WTC11 (cell line): ENCODE results near the gene CNTNAP2.

Experiments used
- ATF2 ChIP-seq: sonication (generic); formaldehyde crosslinking; IDR thresholded peaks from 2 replicates; pipeline ENCODE4 v1.8.1; 2022; ENCODE audit warnings: low read depth, missing genetic modification reagents, borderline replicate concordance
- ATF3 ChIP-seq: sonication (generic); formaldehyde crosslinking; conservative IDR thresholded peaks from 2 replicates; pipeline ENCODE4 v1.8.1; 2022; ENCODE audit warnings: mild to moderate bottlenecking, missing genetic modification reagents
- ELF4 ChIP-seq: sonication (generic); formaldehyde crosslinking; IDR thresholded peaks from 2 replicates; pipeline ENCODE4 v1.8.1; 2022; ENCODE audit warnings: low read depth, mild to moderate bottlenecking, moderate library complexity, missing genetic modification reagents
- FOXP1 ChIP-seq: sonication (generic); formaldehyde crosslinking; IDR thresholded peaks from 2 replicates; pipeline ENCODE4 v1.8.0; 2022; ENCODE audit warnings: missing genetic modification reagents, mild to moderate bottlenecking, moderate library complexity, borderline replicate concordance
- HMGA2 ChIP-seq: fragments of 250-450 bp; sonication (Bioruptor Pico); IDR thresholded peaks from 2 replicates; pipeline ENCODE4 v1.4.0; 2021; ENCODE audit warnings: mild to moderate bottlenecking, moderate library complexity
- IRF1 ChIP-seq: sonication (generic); formaldehyde crosslinking; IDR thresholded peaks from 2 replicates; pipeline ENCODE4 v1.8.0; 2023; ENCODE audit warnings: missing genetic modification reagents
- MAX ChIP-seq: sonication (generic); formaldehyde crosslinking; IDR thresholded peaks from 2 replicates; pipeline ENCODE4 v1.8.0; 2022; ENCODE audit warnings: mild to moderate bottlenecking, missing genetic modification reagents
- NR2C2 ChIP-seq: sonication (generic); formaldehyde crosslinking; IDR thresholded peaks from 2 replicates; pipeline ENCODE4 v1.8.0; 2022; ENCODE audit warnings: mild to moderate bottlenecking, missing genetic modification reagents
- NR3C1 ChIP-seq: sonication (generic); formaldehyde crosslinking; conservative IDR thresholded peaks from 2 replicates; pipeline ENCODE4 v1.8.1; 2023; ENCODE audit warnings: low read depth, mild to moderate bottlenecking, missing genetic modification reagents
- SP1 ChIP-seq: sonication (generic); formaldehyde crosslinking; conservative IDR thresholded peaks from 2 replicates; pipeline ENCODE4 v1.8.1; 2022; ENCODE audit warnings: missing genetic modification reagents
- ZNF138 ChIP-seq: sonication (generic); formaldehyde crosslinking; conservative IDR thresholded peaks from 2 replicates; pipeline ENCODE4 v1.8.1; 2022; ENCODE audit warnings: mild to moderate bottlenecking, moderate library complexity, missing genetic modification reagents
- TF ChIP-seq, protein P1 (sequence below): fragments of 200-600 bp; IDR thresholded peaks from 2 replicates; pipeline ENCODE4 v1.8.0; 2022; ENCODE audit warnings: antibody characterized with exemption
- TF ChIP-seq, protein P2 (sequence below): sonication (generic); formaldehyde crosslinking; IDR thresholded peaks from 2 replicates; pipeline ENCODE4 v1.8.1; 2022; ENCODE audit warnings: mild to moderate bottlenecking, moderate library complexity, missing genetic modification reagents

- TF ChIP-seq, protein P1, sequence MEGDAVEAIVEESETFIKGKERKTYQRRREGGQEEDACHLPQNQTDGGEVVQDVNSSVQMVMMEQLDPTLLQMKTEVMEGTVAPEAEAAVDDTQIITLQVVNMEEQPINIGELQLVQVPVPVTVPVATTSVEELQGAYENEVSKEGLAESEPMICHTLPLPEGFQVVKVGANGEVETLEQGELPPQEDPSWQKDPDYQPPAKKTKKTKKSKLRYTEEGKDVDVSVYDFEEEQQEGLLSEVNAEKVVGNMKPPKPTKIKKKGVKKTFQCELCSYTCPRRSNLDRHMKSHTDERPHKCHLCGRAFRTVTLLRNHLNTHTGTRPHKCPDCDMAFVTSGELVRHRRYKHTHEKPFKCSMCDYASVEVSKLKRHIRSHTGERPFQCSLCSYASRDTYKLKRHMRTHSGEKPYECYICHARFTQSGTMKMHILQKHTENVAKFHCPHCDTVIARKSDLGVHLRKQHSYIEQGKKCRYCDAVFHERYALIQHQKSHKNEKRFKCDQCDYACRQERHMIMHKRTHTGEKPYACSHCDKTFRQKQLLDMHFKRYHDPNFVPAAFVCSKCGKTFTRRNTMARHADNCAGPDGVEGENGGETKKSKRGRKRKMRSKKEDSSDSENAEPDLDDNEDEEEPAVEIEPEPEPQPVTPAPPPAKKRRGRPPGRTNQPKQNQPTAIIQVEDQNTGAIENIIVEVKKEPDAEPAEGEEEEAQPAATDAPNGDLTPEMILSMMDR, result no peak; the same call in 1 of the 2 replicates
- TF ChIP-seq, protein P2, sequence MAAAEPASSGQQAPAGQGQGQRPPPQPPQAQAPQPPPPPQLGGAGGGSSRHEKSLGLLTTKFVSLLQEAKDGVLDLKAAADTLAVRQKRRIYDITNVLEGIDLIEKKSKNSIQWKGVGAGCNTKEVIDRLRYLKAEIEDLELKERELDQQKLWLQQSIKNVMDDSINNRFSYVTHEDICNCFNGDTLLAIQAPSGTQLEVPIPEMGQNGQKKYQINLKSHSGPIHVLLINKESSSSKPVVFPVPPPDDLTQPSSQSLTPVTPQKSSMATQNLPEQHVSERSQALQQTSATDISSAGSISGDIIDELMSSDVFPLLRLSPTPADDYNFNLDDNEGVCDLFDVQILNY, result no peak
- TF ChIP-seq SP1 (CRISPR knock-in tag), result no peak
- no peak for TF ChIP-seq HMGA2 (CRISPR knock-in tag)
- no peak for TF ChIP-seq ATF3 (CRISPR knock-in tag)
- TF ChIP-seq ZNF138 (CRISPR knock-in tag), result no peak
- TF ChIP-seq ATF2 (CRISPR knock-in tag), result no peak
- no peak for TF ChIP-seq NR3C1
- TF ChIP-seq FOXP1 (CRISPR knock-in tag), result no peak
- TF ChIP-seq IRF1 (CRISPR knock-in tag), result no peak
- TF ChIP-seq ELF4, result no peak
- no peak for TF ChIP-seq NR2C2 (CRISPR knock-in tag)
- no peak for TF ChIP-seq MAX (CRISPR knock-in tag)
Observed at GRCh38 chr7:148084138-148084537, 1967.5 kb downstream of the CNTNAP2 start.
